Thyroid gland (tissue), 4 donors: Measurements from ENCODE around the gene MYO5A.

ENCODE experiments used
- POLR2A ChIP-seq, 2 donors: fragments of 450-650 bp; IDR thresholded peaks; one replicate each; pipeline ENCODE4 v1.6.1; 2017; ENCODE audit warnings: antibody characterized with exemption in 2 of 2, mild to moderate bottlenecking in 2 of 2, moderate library complexity in 1 of 2
- TF ChIP-seq, protein P1 (sequence below), 6 experiments: fragments of 200-600 bp in 3 of 6; fragments of 450-650 bp in 3 of 6; sonication (generic) in 3 of 6; IDR thresholded peaks; one replicate each; pipeline ENCODE4 v1.5.1; 2016 to 2019; ENCODE audit warnings: antibody characterized with exemption in 6 of 6, mild to moderate bottlenecking in 2 of 6, inconsistent platforms in 1 of 6, moderate library complexity in 1 of 6

DNA sequence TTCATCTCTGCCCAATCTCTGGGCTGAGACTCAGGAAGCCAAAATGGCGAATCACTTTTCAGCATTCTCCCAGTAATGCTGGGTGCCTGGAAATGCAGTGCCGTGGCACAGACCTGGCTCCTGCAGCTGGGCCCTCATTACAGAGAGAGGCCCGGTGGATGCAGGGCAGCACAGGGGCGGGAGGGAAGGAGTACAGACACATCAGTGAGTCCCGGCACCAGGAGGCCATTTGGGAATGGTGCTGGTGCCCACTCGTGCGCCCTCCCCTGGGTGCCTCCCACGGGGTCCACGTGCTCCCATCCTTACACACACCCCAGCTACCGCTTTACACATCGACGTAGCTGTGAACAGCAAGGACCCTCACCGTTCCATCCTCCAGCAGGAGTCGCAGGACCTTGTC is 246.3 kb downstream of the MYO5A start:
- TF ChIP-seq, protein P1, sequence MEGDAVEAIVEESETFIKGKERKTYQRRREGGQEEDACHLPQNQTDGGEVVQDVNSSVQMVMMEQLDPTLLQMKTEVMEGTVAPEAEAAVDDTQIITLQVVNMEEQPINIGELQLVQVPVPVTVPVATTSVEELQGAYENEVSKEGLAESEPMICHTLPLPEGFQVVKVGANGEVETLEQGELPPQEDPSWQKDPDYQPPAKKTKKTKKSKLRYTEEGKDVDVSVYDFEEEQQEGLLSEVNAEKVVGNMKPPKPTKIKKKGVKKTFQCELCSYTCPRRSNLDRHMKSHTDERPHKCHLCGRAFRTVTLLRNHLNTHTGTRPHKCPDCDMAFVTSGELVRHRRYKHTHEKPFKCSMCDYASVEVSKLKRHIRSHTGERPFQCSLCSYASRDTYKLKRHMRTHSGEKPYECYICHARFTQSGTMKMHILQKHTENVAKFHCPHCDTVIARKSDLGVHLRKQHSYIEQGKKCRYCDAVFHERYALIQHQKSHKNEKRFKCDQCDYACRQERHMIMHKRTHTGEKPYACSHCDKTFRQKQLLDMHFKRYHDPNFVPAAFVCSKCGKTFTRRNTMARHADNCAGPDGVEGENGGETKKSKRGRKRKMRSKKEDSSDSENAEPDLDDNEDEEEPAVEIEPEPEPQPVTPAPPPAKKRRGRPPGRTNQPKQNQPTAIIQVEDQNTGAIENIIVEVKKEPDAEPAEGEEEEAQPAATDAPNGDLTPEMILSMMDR (IDR thresholded peaks at IDR 0.05): no peak
- TF ChIP-seq POLR2A (IDR thresholded peaks at IDR 0.05): no peak
